Liver (tissue), 9 donors: ENCODE results near the gene RPS6KA3. TPM values are rescaled to one million over a fixed set of nuclear protein-coding genes. Genes with fewer than 3 reads are reported as not detected.

Source experiments
- DNase-seq: peaks from one replicate; pipeline ENCODE4 v3.0.0-alpha.2; 2017; ENCODE audit warnings: low spot score
- H3K27ac ChIP-seq, 2 donors: one replicate each; pipeline ENCODE4 v1.7.0; 2013; ENCODE audit warnings: inconsistent platforms in 2 of 2, low read length in 2 of 2, control low read depth in 1 of 2, low read depth in 1 of 2, mild to moderate bottlenecking in 1 of 2
- H3K27me3 ChIP-seq, 4 donors: one replicate each; pipeline versions ENCODE4 v1.6.1 to v1.7.0; 2013; ENCODE audit warnings: low read length in 3 of 4, inconsistent platforms in 1 of 4, mild to moderate bottlenecking in 1 of 4, moderate library complexity in 1 of 4; ENCODE audit not compliant: control insufficient read depth in 4 of 4, insufficient read depth in 4 of 4
- H3K36me3 ChIP-seq, 4 donors: one replicate each; pipeline versions ENCODE4 v1.6.1 to v1.7.0; 2013; ENCODE audit warnings: low read length in 3 of 4, mild to moderate bottlenecking in 3 of 4, low read depth in 1 of 4, moderate library complexity in 1 of 4; ENCODE audit not compliant: control insufficient read depth in 4 of 4, insufficient read depth in 3 of 4
- H3K4me1 ChIP-seq, 4 donors: one replicate each; pipeline versions ENCODE4 v1.6.1 to v1.7.0; 2013; ENCODE audit warnings: low read length in 3 of 4, mild to moderate bottlenecking in 3 of 4, moderate library complexity in 1 of 4; ENCODE audit not compliant: control insufficient read depth in 4 of 4, insufficient read depth in 4 of 4
- H3K4me3 ChIP-seq, 3 donors: one replicate each; pipeline versions ENCODE4 v1.6.1 to v1.7.0; 2013; ENCODE audit warnings: low read length in 3 of 3, control low read depth in 1 of 3, low read depth in 1 of 3, mild to moderate bottlenecking in 1 of 3
- H3K9ac ChIP-seq, 2 donors: one replicate each; pipeline ENCODE4 v1.7.0; 2013; ENCODE audit warnings: low read length in 2 of 2, mild to moderate bottlenecking in 2 of 2, moderate library complexity in 2 of 2, control low read depth in 1 of 2, low read depth in 1 of 2
- H3K9me3 ChIP-seq, 4 donors: one replicate each; pipeline versions ENCODE4 v1.6.1 to v1.7.0; 2013; ENCODE audit warnings: low read length in 3 of 4; ENCODE audit not compliant: control insufficient read depth in 4 of 4
- CTCF ChIP-seq: fragments of 150-350 bp; IDR thresholded peaks from 2 replicates; pipeline ENCODE4 v1.5.1; 2017; ENCODE audit warnings: improper control_type of control experiment, low read depth, low read length; ENCODE audit not compliant: missing input control
- EGR1 ChIP-seq, 2 donors: IDR thresholded peaks; 2 replicates each; pipeline ENCODE4 v1.6.1; 2016 to 2018; ENCODE audit warnings: antibody characterized with exemption in 2 of 2, low read depth in 2 of 2
- FOXA1 ChIP-seq: IDR thresholded peaks from 2 replicates; pipeline ENCODE4 v1.6.1; 2016; ENCODE audit warnings: antibody characterized with exemption
- FOXA2 ChIP-seq: IDR thresholded peaks from 2 replicates; pipeline ENCODE4 v1.6.1; 2016; ENCODE audit warnings: antibody characterized with exemption
- GABPA ChIP-seq, 2 donors: IDR thresholded peaks in 1 of 2; conservative IDR thresholded peaks in 1 of 2; 2 replicates each; pipeline ENCODE4 v1.6.1; 2016; ENCODE audit warnings: antibody characterized with exemption in 2 of 2, mild to moderate bottlenecking in 1 of 2, moderate library complexity in 1 of 2
- HNF4A ChIP-seq, 2 donors: conservative IDR thresholded peaks; 2 replicates each; pipeline ENCODE4 v1.6.1; 2016; ENCODE audit warnings: antibody characterized with exemption in 2 of 2, mild to moderate bottlenecking in 2 of 2
- HNF4G ChIP-seq: IDR thresholded peaks from 2 replicates; pipeline ENCODE4 v1.6.1; 2016; ENCODE audit warnings: antibody characterized with exemption
- JUND ChIP-seq, 2 donors: IDR thresholded peaks; 2 replicates each; pipeline ENCODE4 v1.6.1; 2016; ENCODE audit warnings: antibody characterized with exemption in 2 of 2
- MAX ChIP-seq: IDR thresholded peaks from 2 replicates; pipeline ENCODE4 v1.6.1; 2016; ENCODE audit warnings: antibody characterized with exemption
- NR2F2 ChIP-seq: IDR thresholded peaks from 2 replicates; pipeline ENCODE4 v1.6.1; 2016; ENCODE audit warnings: antibody characterized with exemption
- RAD21 ChIP-seq, 2 donors: IDR thresholded peaks; 2 replicates each; pipeline ENCODE4 v1.6.1; 2016; ENCODE audit warnings: antibody characterized with exemption in 2 of 2, mild to moderate bottlenecking in 2 of 2
- RXRA ChIP-seq, 2 donors: IDR thresholded peaks; 2 replicates each; pipeline ENCODE4 v1.6.1; 2017 to 2018; ENCODE audit warnings: antibody characterized with exemption in 2 of 2, mild to moderate bottlenecking in 1 of 2
- SP1 ChIP-seq: IDR thresholded peaks from 2 replicates; pipeline ENCODE4 v1.6.1; 2018; ENCODE audit warnings: antibody characterized with exemption, mild to moderate bottlenecking
- TAF1 ChIP-seq: conservative IDR thresholded peaks from 2 replicates; pipeline ENCODE4 v1.6.1; 2016; ENCODE audit warnings: antibody characterized with exemption, mild to moderate bottlenecking
- YY1 ChIP-seq: IDR thresholded peaks from 2 replicates; pipeline ENCODE4 v1.6.1; 2016; ENCODE audit warnings: antibody characterized with exemption, mild to moderate bottlenecking
- ZBTB33 ChIP-seq: IDR thresholded peaks from 2 replicates; pipeline ENCODE4 v1.6.1; 2016; ENCODE audit warnings: antibody characterized with exemption
- WGBS: extraction: QIAGEN DNeasy Blood & Tissue Kit; methylation state at CpG from one replicate; pipeline ENCODE4 v1.1.7; 2013; 5-methylcytosine and 5-hydroxymethylcytosine counted together
- polyA plus RNA-seq, 2 donors: library from polyadenylated mRNA; stranded (reverse) in 1 of 2; unstranded in 1 of 2; fragments of 200-250 nt in 1 of 2; fragments of >200 nt in 1 of 2; fragmentation: Nextera tagmentation in 1 of 2; extraction: Ambion mirVana in 1 of 2; gene quantifications; one replicate each; pipeline versions ENCODE4 v1.2.1 to v1.2.3, GENCODE V29; 2013 to 2015
- total RNA-seq, 2 donors: library from RNA; depleted of rRNA; stranded (reverse); fragments of >200 nt; gene quantifications; one replicate each; pipeline ENCODE4 v1.2.3, GENCODE V29; 2014
- TF ChIP-seq, protein P1 (sequence below): IDR thresholded peaks from 2 replicates; pipeline ENCODE4 v1.6.1; 2016; ENCODE audit warnings: antibody characterized with exemption, mild to moderate bottlenecking
- TF ChIP-seq, protein P2 (sequence below): IDR thresholded peaks from 2 replicates; pipeline ENCODE4 v1.6.1; 2016; ENCODE audit warnings: antibody characterized with exemption
- donor health status: healthy.
- donor health status: healthy.
- donor health status: healthy.
- donor health status: healthy.
- donor health status: healthy.

The RPS6KA3 gene
- total and polyA plus RNA-seq, 4 donors = 11.1 to 69.7 (median 38.8) TPM

DNA sequence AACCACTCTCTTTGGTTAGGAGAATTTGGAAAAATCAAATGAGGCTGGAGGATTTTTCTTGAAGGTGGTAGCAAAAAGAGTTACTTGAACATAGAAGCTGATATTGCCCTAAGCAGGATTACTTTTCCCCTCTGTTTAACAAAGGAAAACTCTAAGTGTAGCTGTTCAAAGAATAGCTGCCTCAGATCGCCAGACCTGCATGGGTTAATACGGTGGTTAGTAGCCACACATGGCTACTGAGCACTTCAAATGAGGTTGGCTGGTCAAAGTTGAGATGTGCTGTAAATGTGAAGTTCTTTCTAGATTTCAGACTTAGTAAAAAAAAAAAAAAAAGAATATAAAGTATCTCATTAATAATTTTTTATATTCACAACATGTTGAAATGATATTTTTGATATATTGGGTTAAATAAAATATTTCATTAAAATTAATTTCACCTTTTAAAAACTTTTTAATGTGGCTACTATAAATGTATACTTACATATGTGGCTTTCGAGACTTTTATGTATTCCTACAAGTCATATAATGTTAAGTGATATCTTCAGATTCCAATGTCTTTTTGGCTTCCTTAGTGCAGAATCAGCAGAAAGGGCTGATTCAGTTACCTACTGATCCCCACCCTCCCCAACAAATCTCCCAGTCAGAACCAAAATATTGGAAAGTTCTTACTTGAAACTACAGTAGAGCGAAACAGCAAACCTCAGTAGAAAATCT is 3.3 kb upstream of the RPS6KA3 start:
- no peak for DNase-seq
- Histone ChIP-seq H3K9me3 (no peaks in the 10 kb centered on the region), H3K9ac (no peak overlapping the region), H3K4me1 (no peaks in the 10 kb centered on the region), H3K36me3 (no peaks in the 10 kb centered on the region), H3K4me3 (no peak overlapping the region), H3K27ac (no peak overlapping the region), H3K27me3 (no peaks in the 10 kb centered on the region)
- TF ChIP-seq, protein P1, sequence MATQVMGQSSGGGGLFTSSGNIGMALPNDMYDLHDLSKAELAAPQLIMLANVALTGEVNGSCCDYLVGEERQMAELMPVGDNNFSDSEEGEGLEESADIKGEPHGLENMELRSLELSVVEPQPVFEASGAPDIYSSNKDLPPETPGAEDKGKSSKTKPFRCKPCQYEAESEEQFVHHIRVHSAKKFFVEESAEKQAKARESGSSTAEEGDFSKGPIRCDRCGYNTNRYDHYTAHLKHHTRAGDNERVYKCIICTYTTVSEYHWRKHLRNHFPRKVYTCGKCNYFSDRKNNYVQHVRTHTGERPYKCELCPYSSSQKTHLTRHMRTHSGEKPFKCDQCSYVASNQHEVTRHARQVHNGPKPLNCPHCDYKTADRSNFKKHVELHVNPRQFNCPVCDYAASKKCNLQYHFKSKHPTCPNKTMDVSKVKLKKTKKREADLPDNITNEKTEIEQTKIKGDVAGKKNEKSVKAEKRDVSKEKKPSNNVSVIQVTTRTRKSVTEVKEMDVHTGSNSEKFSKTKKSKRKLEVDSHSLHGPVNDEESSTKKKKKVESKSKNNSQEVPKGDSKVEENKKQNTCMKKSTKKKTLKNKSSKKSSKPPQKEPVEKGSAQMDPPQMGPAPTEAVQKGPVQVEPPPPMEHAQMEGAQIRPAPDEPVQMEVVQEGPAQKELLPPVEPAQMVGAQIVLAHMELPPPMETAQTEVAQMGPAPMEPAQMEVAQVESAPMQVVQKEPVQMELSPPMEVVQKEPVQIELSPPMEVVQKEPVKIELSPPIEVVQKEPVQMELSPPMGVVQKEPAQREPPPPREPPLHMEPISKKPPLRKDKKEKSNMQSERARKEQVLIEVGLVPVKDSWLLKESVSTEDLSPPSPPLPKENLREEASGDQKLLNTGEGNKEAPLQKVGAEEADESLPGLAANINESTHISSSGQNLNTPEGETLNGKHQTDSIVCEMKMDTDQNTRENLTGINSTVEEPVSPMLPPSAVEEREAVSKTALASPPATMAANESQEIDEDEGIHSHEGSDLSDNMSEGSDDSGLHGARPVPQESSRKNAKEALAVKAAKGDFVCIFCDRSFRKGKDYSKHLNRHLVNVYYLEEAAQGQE = no peak
- TF ChIP-seq FOXA1 (no peak), MAX (no peak), SP1 (no peak), JUND (IDR thresholded peaks at IDR 0.05) (no peak), NR2F2 (no peak), RXRA (IDR thresholded peaks at IDR 0.05) (no peak)
- WGBS = 94% methylated on average over 4 of the region's 4 CpGs

DNA sequence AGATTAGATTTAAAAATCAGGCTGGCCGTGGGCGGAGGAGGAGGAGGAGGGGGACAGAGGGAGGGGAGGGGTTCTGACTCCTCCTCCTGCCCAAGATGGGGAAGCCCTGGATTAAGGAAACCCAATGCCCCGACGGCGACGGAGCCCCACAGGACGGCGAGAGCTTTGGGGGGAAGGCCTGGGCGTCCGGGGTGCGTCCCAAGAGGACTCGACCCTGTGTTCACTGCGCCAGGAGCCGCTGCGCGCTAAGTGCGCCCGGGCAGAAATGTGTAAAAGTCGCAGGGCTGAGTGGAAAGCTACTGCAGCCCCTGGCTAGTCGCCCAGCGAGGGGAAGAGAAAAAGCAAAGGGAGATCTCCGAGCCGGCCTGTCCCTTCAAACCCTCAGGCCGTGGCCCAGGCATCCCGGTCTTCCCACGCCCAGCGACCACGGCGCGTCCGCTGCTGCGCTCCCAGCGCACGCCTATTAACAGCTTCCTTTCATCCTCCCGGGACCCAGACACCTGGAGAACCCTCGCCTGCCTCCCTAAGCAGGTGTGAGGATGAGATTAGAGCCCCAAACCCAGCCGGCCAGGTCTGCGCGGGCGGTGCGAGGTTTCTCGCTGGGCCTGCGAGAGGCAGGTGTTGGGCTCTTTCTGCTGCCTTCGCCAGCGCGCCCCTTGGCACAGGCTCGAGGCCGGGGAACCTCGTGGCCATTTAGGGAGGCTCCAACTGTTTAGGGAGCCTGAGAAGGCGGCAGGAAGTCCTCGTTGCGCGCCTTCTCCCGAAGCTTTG is 1.4 kb upstream of the RPS6KA3 start:
- Histone ChIP-seq H3K9ac (peak overlapping the region in 1 of 2 donors; percentile 23), H3K27me3 (no peaks in the 10 kb centered on the region), H3K4me1 (no peaks in the 10 kb centered on the region), H3K4me3 (peak overlapping the region in 2 of 3 donors; percentile 71 to 75), H3K27ac (peak overlapping the region in 1 of 2 donors; percentile 61), H3K9me3 (no peaks in the 10 kb centered on the region), H3K36me3 (no peaks in the 10 kb centered on the region)
- 45% methylated on average over 54 of the region's 54 CpGs for WGBS
- DNase-seq = peak; percentile 39
- no peak for TF ChIP-seq FOXA1
- no peak for TF ChIP-seq RAD21 (IDR thresholded peaks at IDR 0.05)
- no peak for TF ChIP-seq EGR1 (IDR thresholded peaks at IDR 0.05; ENCODE audit: low read depth in 2 of 2)
- TF ChIP-seq, protein P2, sequence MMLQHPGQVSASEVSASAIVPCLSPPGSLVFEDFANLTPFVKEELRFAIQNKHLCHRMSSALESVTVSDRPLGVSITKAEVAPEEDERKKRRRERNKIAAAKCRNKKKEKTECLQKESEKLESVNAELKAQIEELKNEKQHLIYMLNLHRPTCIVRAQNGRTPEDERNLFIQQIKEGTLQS = no peak
- no peak for TF ChIP-seq SP1
- no peak for TF ChIP-seq CTCF
- no peak for TF ChIP-seq MAX
- no peak for TF ChIP-seq RXRA (IDR thresholded peaks at IDR 0.05)
- no peak for TF ChIP-seq TAF1
- no peak for TF ChIP-seq JUND (IDR thresholded peaks at IDR 0.05)
- TF ChIP-seq, protein P1 = no peak
- TF ChIP-seq FOXA2 = no peak
- TF ChIP-seq HNF4G = no peak
- TF ChIP-seq YY1 = no peak
- TF ChIP-seq NR2F2 = no peak
- no peak for TF ChIP-seq GABPA (IDR thresholded peaks at IDR 0.05 in 1 of 2, conservative IDR thresholded peaks at IDR 0.05 in 1 of 2)
- TF ChIP-seq HNF4A (conservative IDR thresholded peaks at IDR 0.05) = no peak
- TF ChIP-seq ZBTB33 = no peak
